GM06990 (cell line): ENCODE results near the gene SPESP1.

Experiments used
- DNase-seq: peaks from one replicate; pipeline ENCODE4 v3.0.0-alpha.2; 2011; ENCODE audit not compliant: insufficient read length; ENCODE audit errors: extremely low read depth
- H3K27me3 ChIP-seq: replicated peaks from 2 replicates; pipeline ENCODE4 v1.6.0; 2011; ENCODE audit warnings: low read length; ENCODE audit not compliant: control insufficient read depth, insufficient read depth
- H3K36me3 ChIP-seq: 2 replicates; pipeline ENCODE4 v1.5.1; 2011; ENCODE audit warnings: low read length; ENCODE audit not compliant: control insufficient read depth, insufficient read depth
- H3K4me3 ChIP-seq: replicated peaks from 2 replicates; pipeline ENCODE4 v1.5.1; 2011; ENCODE audit warnings: low read depth, mild to moderate bottlenecking, control low read depth, low read length
- TF ChIP-seq, protein P1 (sequence below): IDR thresholded peaks from 2 replicates; pipeline ENCODE4 v1.5.1; 2011; ENCODE audit warnings: low read length, control low read depth, mild to moderate bottlenecking, inconsistent platforms; ENCODE audit not compliant: insufficient read depth, poor library complexity, severe bottlenecking

SPESP1 gene

DNA sequence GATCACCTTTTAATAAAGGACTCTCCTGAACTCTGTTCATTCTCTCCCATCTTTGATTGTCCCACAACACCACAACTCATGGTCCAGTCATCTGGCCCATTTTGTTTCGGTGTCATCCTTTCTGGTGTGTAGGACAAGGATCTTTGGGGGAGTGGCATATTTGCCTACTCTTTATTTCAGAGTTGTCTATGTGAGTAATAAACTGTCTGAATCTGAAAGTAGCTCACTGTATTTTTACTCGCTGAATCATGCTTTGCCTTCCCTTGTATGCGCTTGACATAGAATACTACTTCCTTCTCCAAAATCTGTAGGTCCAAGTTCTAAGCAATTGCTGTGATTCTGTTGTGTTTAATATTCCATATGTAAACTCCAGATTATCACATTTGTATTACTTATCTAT, 54.3 kb downstream of the SPESP1 start:
- Histone ChIP-seq H3K36me3 (no peaks in the 10 kb centered on the region), H3K4me3 (no peak overlapping the region), H3K27me3 (no peaks in the 10 kb centered on the region; the same call in 1 of the 2 replicates)
- TF ChIP-seq, protein P1, sequence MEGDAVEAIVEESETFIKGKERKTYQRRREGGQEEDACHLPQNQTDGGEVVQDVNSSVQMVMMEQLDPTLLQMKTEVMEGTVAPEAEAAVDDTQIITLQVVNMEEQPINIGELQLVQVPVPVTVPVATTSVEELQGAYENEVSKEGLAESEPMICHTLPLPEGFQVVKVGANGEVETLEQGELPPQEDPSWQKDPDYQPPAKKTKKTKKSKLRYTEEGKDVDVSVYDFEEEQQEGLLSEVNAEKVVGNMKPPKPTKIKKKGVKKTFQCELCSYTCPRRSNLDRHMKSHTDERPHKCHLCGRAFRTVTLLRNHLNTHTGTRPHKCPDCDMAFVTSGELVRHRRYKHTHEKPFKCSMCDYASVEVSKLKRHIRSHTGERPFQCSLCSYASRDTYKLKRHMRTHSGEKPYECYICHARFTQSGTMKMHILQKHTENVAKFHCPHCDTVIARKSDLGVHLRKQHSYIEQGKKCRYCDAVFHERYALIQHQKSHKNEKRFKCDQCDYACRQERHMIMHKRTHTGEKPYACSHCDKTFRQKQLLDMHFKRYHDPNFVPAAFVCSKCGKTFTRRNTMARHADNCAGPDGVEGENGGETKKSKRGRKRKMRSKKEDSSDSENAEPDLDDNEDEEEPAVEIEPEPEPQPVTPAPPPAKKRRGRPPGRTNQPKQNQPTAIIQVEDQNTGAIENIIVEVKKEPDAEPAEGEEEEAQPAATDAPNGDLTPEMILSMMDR: no peak
- DNase-seq: no peak

GRCh38 chr15:68985361-68985891, 55.1 kb downstream of the SPESP1 start:
- no peaks in the 10 kb centered on the region for H3K36me3 ChIP-seq
- TF ChIP-seq, protein P1: no peak
- no peak for DNase-seq
- no peaks in the 10 kb centered on the region; the same call in 1 of the 2 replicates for H3K27me3 ChIP-seq
- H3K4me3 ChIP-seq: no peak overlapping the region

DNA sequence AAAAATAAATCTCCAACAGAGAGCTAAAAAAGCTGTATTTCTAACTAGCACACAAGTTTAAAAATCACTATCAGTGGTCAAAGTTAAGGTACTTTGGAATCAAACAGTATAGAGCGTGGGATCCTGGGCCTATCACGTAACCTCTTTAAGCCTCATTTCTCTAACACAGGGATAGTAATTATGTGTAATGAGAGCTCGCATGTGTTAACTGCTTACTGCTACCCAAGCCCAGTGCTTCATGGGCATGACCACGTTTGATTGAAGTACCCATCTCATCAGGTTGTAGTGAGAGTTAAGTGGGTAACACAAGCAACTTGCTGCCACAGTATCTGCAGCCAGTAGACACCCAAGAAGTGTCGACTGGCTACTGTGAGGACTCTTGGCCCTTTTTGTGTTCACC, 56.0 kb downstream of the SPESP1 start:
- DNase-seq: no peak

DNA sequence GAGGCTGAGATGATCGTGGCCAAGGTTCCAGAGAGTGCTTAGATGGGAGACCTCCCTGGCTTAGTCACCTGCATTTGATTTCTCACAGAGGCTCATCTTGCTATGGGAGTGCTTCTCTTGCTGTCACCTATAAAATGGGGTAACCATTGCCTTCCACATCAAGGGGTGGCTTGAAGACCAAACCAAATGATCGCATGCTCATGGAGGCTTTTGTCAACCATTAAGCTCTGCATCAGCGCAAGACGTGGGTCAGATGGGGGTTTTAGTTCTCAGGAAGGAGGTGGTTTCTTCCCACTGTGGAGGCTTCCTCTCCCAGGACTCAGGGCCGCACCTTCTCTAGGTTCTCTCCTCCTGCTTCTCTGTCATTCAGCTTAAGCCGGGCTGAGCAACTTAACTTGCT, 56.8 kb downstream of the SPESP1 start:
- TF ChIP-seq, protein P1: no peak
- no peak for DNase-seq
- no peak overlapping the region for H3K4me3 ChIP-seq
- H3K27me3 ChIP-seq: no peaks in the 10 kb centered on the region; the same call in 1 of the 2 replicates
- no peaks in the 10 kb centered on the region for H3K36me3 ChIP-seq

More for the DNA sequence above, 56.0 kb downstream of the SPESP1 start:
- Histone ChIP-seq H3K4me3 (no peak overlapping the region), H3K36me3 (no peaks in the 10 kb centered on the region), H3K27me3 (no peaks in the 10 kb centered on the region; the same call in 1 of the 2 replicates)
- TF ChIP-seq, protein P1: no peak

DNA sequence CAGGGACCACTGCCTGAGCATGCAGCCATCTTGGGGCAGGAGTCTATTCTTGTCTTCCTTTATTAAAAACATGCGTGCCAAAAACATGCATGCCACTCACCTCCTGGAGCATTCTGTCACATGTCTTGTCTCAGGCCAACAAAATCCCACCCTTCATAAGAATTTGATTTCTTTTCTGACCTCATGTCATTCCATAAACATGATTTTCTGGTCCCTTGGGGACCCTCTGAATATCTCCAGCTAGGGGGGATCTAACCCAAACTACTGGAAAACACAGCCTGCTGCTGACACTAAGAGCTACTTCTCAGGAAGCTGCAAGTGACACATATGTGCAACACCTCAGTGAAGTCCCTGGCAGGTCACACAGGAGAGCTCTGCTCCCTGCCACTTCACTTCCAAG, 57.4 kb downstream of the SPESP1 start:
- TF ChIP-seq, protein P1: no peak
- H3K4me3 ChIP-seq: no peak overlapping the region

More for the DNA sequence above, 57.4 kb downstream of the SPESP1 start:
- Histone ChIP-seq H3K36me3 (no peaks in the 10 kb centered on the region), H3K27me3 (no peaks in the 10 kb centered on the region; the same call in 1 of the 2 replicates)
- no peak for DNase-seq
